Activated naive CD4-positive, alpha-beta T cell treated with anti-CD3 and anti-CD28 coated beads, Interleukin-2, amount 10 ng/mL, durations not matched to agents 7 days and 5 days (primary cell): Measurements from ENCODE around the gene FARS2.
"Not testable (repeated sequence)": the region's sequence is repeated elsewhere in the genome, so short reads cannot be mapped to it uniquely, and the experiment has no call there.

Experiments
- CTCF ChIA-PET: fragments of 350-600 bp; sonication (Branson Sonifier 250); formaldehyde crosslinking; loops from one replicate; lab custom pipeline; 2021; ENCODE audit warnings: antibody characterized with exemption; lab: Charles Lee
- DNase-seq: peaks from one replicate; pipeline ENCODE4 v3.0.0-alpha.2; 2020
- H3K27ac Mint-ChIP-seq: one replicate; pipeline ENCODE4 v1.8.0; 2021; ENCODE audit warnings: mild to moderate bottlenecking, moderate library complexity, mixed read lengths
- H3K27me3 Mint-ChIP-seq: one replicate; pipeline ENCODE4 v1.8.0; 2021; ENCODE audit warnings: mild to moderate bottlenecking, mixed read lengths
- H3K36me3 Mint-ChIP-seq: one replicate; pipeline ENCODE4 v1.8.0; 2021; ENCODE audit warnings: mixed read lengths
- H3K4me1 Mint-ChIP-seq: one replicate; pipeline ENCODE4 v1.8.0; 2021; ENCODE audit warnings: mixed read lengths
- H3K4me3 Mint-ChIP-seq: one replicate; pipeline ENCODE4 v1.8.0; 2021; ENCODE audit warnings: mild to moderate bottlenecking, moderate library complexity, mixed read lengths
- H3K9me3 Mint-ChIP-seq: one replicate; pipeline ENCODE4 v1.8.0; 2021; ENCODE audit warnings: mixed read lengths

The FARS2 gene

GRCh38 chr6:5697508-5697907, 436.2 kb downstream of the FARS2 start:
- Mint-ChIP-seq H3K36me3 (peaks cover 10% of the 10 kb centered on the region), H3K27ac (no peak overlapping the region), H3K4me1 (peaks cover 18% of the 10 kb centered on the region), H3K27me3 (no peaks in the 10 kb centered on the region), H3K9me3 (peaks cover 9% of the 10 kb centered on the region), H3K4me3 (no peak overlapping the region)
- DNase-seq = no peak
- CTCF ChIA-PET = no interaction called here

- DNase-seq = no peak
- no peaks in the 10 kb centered on the region for H3K27me3 Mint-ChIP-seq
- no peak overlapping the region for H3K27ac Mint-ChIP-seq
- peaks cover 9% of the 10 kb centered on the region for H3K9me3 Mint-ChIP-seq
- CTCF ChIA-PET = no interaction called here
- H3K4me3 Mint-ChIP-seq = no peak overlapping the region
- peaks cover 18% of the 10 kb centered on the region for H3K4me1 Mint-ChIP-seq
- H3K36me3 Mint-ChIP-seq = peaks cover 10% of the 10 kb centered on the region
These were observed 437.0 kb downstream of the FARS2 start for GRCh38 chr6:5698318-5698717.

DNA sequence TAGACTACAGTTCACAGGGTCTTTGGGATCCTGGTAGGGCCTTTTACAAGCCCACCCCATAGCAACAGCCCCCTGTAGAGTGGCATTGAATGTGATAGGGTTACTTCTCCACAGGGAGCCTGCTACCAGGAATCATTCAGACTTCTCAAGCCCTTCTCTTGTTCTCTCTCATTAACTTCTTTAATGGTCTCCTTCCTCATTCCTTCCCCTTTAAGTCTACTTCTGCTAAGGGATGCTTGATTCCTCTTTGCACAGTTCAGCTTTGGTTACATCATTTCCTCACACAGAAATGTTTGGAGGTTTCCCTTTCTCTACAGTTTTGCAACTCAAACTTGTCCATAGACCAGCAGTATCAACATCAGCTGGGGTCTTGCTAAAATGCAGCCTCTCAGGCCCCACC, 437.8 kb downstream of the FARS2 start:
- H3K27me3 Mint-ChIP-seq, DNase-seq, H3K4me3 Mint-ChIP-seq, H3K9me3 Mint-ChIP-seq, H3K27ac Mint-ChIP-seq, H3K36me3 Mint-ChIP-seq, CTCF ChIA-PET: not testable (repeated sequence)
- peaks cover 18% of the 10 kb centered on the region for H3K4me1 Mint-ChIP-seq

GRCh38 chr6:5701174-5701573, 439.9 kb downstream of the FARS2 start:
- H3K4me1 Mint-ChIP-seq = peaks cover 20% of the 10 kb centered on the region

DNA sequence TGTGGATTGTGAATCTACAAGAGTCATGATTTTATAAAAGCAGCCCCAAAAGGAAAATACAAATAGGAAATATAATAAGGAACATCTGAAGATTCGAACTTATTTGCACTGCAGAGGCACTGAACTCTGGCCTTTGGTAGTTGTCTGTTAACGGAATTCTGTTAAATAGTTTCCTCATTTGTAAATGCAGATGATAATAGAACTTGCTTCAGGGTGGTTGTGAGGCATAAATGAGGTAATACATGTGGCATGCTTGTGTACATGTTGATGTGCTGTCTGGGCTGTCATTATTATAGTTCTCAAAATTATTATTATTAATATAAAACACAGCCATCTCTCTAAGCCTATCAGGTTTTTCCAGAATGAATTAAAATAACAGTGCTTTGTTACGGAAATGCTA, 443.4 kb downstream of the FARS2 start:
- Mint-ChIP-seq H3K27ac (no peak overlapping the region), H3K36me3 (peaks cover 6% of the 10 kb centered on the region), H3K27me3 (no peaks in the 10 kb centered on the region), H3K4me1 (peaks cover 32% of the 10 kb centered on the region), H3K9me3 (no peaks in the 10 kb centered on the region), H3K4me3 (no peak overlapping the region)
- no peak for DNase-seq
- CTCF ChIA-PET = no interaction called here

More at GRCh38 chr6:5701174-5701573, 439.9 kb downstream of the FARS2 start:
- Mint-ChIP-seq H3K36me3 (peaks cover 11% of the 10 kb centered on the region), H3K4me3 (no peak overlapping the region), H3K27me3 (no peaks in the 10 kb centered on the region), H3K9me3 (peaks cover 4% of the 10 kb centered on the region), H3K27ac (no peak overlapping the region)
- CTCF ChIA-PET = no interaction called here
- DNase-seq = no peak

DNA sequence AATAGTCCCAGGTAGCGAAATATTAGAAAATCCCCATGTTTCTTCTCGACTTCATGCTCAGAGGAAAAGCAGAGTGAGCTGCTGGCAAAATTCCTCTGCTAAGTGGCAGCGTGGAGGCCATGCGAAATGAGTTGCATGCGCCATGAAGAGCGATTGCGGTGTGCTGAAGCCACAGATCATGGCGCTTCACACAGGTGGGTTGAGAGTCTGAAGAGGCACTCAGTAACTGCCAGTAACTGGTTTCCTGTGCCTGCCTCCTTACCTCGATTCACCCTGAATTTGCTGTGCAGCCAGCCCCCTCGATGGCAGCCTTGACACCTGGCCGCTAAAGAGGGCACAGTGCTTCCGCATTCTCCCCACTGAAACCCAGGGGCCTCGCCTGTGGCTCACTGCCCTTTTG, 443.9 kb downstream of the FARS2 start:
- Mint-ChIP-seq H3K27me3 (no peaks in the 10 kb centered on the region), H3K9me3 (no peaks in the 10 kb centered on the region), H3K36me3 (peaks cover 6% of the 10 kb centered on the region), H3K4me3 (no peak overlapping the region), H3K27ac (no peak overlapping the region), H3K4me1 (peaks cover 32% of the 10 kb centered on the region)
- no peak for DNase-seq
- CTCF ChIA-PET = no interaction called here

DNA sequence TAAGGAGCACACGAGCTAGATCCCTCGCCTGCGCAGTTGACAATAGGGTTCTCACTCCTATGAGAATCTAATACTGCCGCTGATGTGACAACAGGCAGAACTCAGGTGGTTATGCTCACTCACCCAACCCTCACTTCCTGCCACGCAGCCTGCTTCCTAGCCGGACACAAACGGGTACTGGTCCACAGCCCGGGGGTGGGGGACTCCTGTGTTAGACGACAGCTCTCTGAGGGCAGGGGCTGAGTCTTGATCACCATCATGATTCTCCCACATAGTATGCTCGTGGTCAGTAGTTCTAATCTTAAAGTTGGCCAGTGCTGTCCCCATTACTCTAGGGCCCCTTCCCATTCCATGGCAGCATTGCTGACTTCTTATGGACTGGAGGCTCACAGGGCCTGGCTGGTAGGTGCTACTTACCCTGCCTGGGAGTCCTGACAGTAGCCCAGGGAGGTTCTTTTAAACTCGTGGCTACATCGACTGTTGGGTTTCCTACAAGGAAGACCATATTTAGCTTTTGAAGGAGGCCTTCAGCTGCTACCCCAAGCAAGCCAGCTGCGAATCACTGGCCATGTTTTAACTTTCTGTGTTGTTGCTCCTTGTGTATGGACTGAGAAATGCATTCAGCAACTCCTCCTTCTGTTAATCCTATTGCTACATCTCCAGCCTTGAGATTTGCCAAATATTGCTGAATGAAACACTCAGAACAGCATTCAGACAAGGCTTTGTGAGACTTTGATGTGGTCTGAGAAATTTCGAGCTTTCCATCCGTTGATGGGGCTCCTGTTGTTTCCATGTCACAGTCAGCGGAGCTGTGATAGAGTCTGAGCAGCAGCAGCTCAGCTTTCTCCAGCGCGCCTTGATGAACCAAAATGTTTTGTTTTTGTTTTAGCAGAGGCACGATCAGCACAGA, 445.1 kb downstream of the FARS2 start:
- Mint-ChIP-seq H3K27ac (peak overlapping the region; percentile 61), H3K36me3 (peaks cover 6% of the 10 kb centered on the region), H3K4me1 (peaks cover 32% of the 10 kb centered on the region), H3K27me3 (no peaks in the 10 kb centered on the region), H3K9me3 (no peaks in the 10 kb centered on the region), H3K4me3 (no peak overlapping the region)
- CTCF ChIA-PET = no interaction called here
- peak; percentile 50 for DNase-seq

DNA sequence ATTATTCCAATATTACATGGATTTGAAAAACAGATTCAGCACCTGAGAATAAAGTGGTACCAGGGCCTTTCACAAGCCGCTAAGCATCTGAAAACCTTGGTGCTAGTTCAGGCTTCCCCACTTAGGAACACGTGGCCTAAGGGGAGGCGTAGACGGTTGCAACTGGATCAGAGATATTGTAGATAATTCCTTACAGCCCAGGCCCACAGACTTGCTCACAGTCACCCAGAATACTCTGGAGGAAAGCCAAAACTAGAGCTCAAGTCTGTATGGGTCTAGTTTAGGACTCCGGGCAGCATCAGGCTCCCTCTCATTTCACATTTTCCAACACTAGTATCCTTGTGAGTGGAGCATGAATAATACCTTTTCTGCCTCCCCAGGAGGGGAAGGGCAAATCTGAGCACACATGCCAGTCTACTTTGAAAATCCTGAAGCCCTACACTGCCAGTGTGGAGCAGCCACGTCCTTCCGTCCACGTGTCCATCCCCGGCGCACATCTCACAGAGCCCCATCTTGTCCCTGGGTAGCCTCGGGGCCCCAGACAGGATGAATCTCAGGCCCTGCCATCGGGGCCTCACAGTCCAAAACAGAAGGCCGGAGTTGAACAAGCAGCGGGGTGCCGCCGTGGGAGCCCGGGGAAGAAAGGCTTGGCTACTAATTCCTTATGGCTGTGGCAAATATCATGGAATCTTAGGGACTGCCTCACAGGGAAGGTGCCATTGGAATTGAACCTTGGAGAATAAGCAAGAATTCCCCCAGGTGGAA, 446.1 kb downstream of the FARS2 start:
- Mint-ChIP-seq H3K27me3 (peaks cover 3% of the 10 kb centered on the region), H3K4me1 (peaks cover 28% of the 10 kb centered on the region), H3K27ac (peak overlapping the region; percentile 61), H3K9me3 (no peaks in the 10 kb centered on the region), H3K4me3 (no peak overlapping the region), H3K36me3 (peaks cover 6% of the 10 kb centered on the region)
- CTCF ChIA-PET = no interaction called here
- DNase-seq = no peak

DNA sequence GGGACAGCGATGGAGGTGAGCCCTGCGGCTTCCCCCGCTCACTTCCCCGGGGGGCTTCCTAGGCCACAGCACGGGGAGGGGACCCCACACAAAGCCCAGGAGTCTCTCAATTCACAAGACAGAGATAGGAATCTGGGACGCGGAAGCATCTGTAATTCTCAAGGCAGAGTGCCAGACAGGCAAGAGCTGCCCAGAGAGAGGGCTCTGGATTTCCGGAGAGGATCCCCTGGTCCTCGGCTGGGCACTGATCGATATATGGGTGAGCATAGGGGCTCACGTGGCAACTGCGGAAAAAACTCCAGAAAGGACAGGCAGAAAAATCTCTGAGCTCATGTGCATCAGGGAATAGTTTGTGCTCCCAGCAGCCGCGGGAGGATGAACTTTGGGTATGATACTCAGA, 449.2 kb downstream of the FARS2 start:
- H3K4me3 Mint-ChIP-seq = no peak overlapping the region
- no peak overlapping the region for H3K27ac Mint-ChIP-seq
- peaks cover 4% of the 10 kb centered on the region for H3K27me3 Mint-ChIP-seq
- peaks cover 2% of the 10 kb centered on the region for H3K9me3 Mint-ChIP-seq
- H3K4me1 Mint-ChIP-seq = peaks cover 22% of the 10 kb centered on the region
- DNase-seq = no peak
- CTCF ChIA-PET = no interaction called here
- H3K36me3 Mint-ChIP-seq = peaks cover 6% of the 10 kb centered on the region

DNA sequence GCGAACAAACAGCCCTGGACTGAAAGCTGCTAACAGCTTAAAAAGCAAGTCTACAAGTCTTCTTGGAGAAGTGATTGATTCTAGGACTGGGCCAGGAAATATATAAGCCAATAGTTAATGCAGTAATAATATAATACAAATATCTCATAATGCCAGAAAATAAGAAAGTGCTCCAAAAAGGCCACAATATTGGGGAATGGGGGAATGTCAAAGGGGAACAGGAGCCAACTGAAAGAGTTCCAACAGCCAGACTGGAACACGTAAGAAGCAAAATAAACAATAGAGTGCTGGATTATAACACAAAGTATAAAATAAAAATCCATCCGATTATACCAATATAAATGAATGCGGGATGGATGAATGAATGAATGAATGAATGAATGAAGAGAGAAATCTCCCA, 449.6 kb downstream of the FARS2 start:
- no peak for DNase-seq
- Mint-ChIP-seq H3K27ac (no peak overlapping the region), H3K9me3 (peaks cover 5% of the 10 kb centered on the region), H3K27me3 (peaks cover 4% of the 10 kb centered on the region), H3K4me3 (no peak overlapping the region), H3K4me1 (peaks cover 18% of the 10 kb centered on the region), H3K36me3 (peaks cover 5% of the 10 kb centered on the region)
- CTCF ChIA-PET = no interaction called here

- peaks cover 5% of the 10 kb centered on the region for H3K4me1 Mint-ChIP-seq
- H3K9me3 Mint-ChIP-seq = peaks cover 18% of the 10 kb centered on the region
- H3K27me3 Mint-ChIP-seq = peaks cover 4% of the 10 kb centered on the region
- no peak for DNase-seq
- H3K27ac Mint-ChIP-seq = no peak overlapping the region
- no peak overlapping the region for H3K4me3 Mint-ChIP-seq
- H3K36me3 Mint-ChIP-seq = peaks cover 9% of the 10 kb centered on the region
- CTCF ChIA-PET = no interaction called here
These were observed 451.3 kb downstream of the FARS2 start for GRCh38 chr6:5712349-5713215.

GRCh38 chr6:5713519-5713918, 452.2 kb downstream of the FARS2 start:
- no peak for DNase-seq
- H3K36me3 Mint-ChIP-seq = peaks cover 9% of the 10 kb centered on the region
- no peak overlapping the region for H3K4me3 Mint-ChIP-seq
- peaks cover 18% of the 10 kb centered on the region for H3K9me3 Mint-ChIP-seq
- peaks cover 4% of the 10 kb centered on the region for H3K27me3 Mint-ChIP-seq
- H3K27ac Mint-ChIP-seq = no peak overlapping the region
- CTCF ChIA-PET = no interaction called here
- H3K4me1 Mint-ChIP-seq = no peaks in the 10 kb centered on the region

DNA sequence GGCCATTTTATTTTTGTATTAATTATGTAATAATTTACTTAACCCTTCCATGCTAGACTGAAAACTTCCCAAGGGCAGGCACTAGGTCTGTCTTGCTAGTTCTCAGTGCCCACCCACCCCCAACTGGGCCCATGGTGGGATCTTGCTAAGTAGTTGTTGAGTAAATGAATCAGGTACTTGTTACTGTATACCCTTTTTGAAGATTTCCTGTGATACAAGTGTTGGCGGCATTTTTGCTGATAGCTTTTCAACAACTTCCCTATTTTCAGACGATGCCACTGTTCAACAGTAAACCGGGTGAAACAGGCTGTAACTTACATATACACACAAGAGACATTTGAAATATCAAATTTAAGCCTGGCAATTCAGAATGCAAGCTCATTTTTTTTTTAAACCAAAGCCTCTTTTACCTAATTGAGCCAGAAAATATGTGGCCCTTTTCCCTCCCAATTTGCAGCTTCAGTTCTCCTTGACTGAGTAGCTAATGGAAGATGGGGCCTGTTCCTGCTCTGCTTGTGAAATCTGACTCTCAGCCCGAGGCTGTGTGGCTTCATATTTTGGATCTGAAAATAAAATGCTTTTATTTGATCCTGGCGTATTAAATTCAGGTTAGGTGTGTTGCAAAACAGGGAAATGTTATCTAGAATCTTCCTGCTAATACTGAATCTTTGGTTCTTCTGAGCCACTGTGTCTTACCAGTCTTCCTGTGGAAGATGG, 457.1 kb downstream of the FARS2 start:
- H3K27ac Mint-ChIP-seq = no peak overlapping the region
- DNase-seq = no peak
- CTCF ChIA-PET = no interaction called here

More for the DNA sequence above, 457.1 kb downstream of the FARS2 start:
- Mint-ChIP-seq H3K36me3 (peaks cover 10% of the 10 kb centered on the region), H3K27me3 (no peaks in the 10 kb centered on the region), H3K4me1 (peaks cover 7% of the 10 kb centered on the region), H3K4me3 (no peak overlapping the region), H3K9me3 (peaks cover 18% of the 10 kb centered on the region)
